HCT116 (cell line): ENCODE data around the gene GAMT. TPM values are rescaled to one million over a fixed set of nuclear protein-coding genes. Genes with fewer than 3 reads are reported as not detected.

Experiments used
- ATAC-seq: fragments of 200-7000 bp; cut with Tn5 transposase; 2 replicates; pipeline ENCODE4 v1.9.1; 2020; ENCODE audit warnings: mild to moderate bottlenecking, moderate library complexity
- BruUV-seq: library from RNA; stranded (reverse); fragments of 400-500 nt; replicated peaks from 2 replicates; lab custom pipeline; 2021; lab: Mats Ljungman, UMichigan
- CTCF ChIA-PET: fragments of 300-600 bp; sonication (Branson Sonifier 250); formaldehyde crosslinking; loops from one replicate; lab custom pipeline; 2021; ENCODE audit warnings: antibody characterized with exemption; lab: Charles Lee
- POLR2A ChIA-PET: fragments of 300-600, 350-600 bp; sonication (Branson Sonifier 250); formaldehyde crosslinking; loops from one replicate; lab custom pipeline; 2021; ENCODE audit warnings: antibody characterized with exemption; lab: Charles Lee
- RAD21 ChIA-PET, 2 experiments: fragments of 300-600 bp; sonication (Branson Sonifier 250); formaldehyde crosslinking; loops; one replicate each; lab custom pipeline; 2023; ENCODE audit warnings: low total read pairs in 2 of 2; ENCODE audit not compliant: uncharacterized antibody in 2 of 2, unreplicated experiment in 2 of 2, low non-redundant PET in 1 of 2; lab: Charles Lee
- DNase-seq: peaks from one replicate; pipeline ENCODE4 v3.0.0-alpha.2; 2010; ENCODE audit warnings: low read depth, low spot score
- H2AFZ ChIP-seq: fragments of 200-600 bp; shearing (Covaris generic), sonication (generic); 2 replicates; pipeline ENCODE4 v1.6.1; 2017; ENCODE audit warnings: low read depth, mixed run types, mixed read lengths, antibody characterized with exemption, low read length; ENCODE audit not compliant: poor library complexity, severe bottlenecking
- H3K27ac ChIP-seq: 2 replicates; pipeline ENCODE4 v1.5.1; 2012; ENCODE audit warnings: low read depth, low read length
- H3K27me3 ChIP-seq: fragments of 200-600 bp; sonication (generic); 2 replicates; pipeline ENCODE4 v1.6.1; 2016; ENCODE audit warnings: mixed run types, low read length, mixed read lengths; ENCODE audit not compliant: insufficient read depth
- H3K36me3 ChIP-seq, 2 experiments: fragments of 200-500 bp in 1 of 2; fragments of 200-600 bp in 1 of 2; sonication (Bioruptor generic) in 1 of 2; sonication (generic) in 1 of 2; 2 replicates each; pipeline versions ENCODE4 v1.5.1 to v1.6.1; 2014 to 2016; ENCODE audit warnings: low read length in 2 of 2, inconsistent platforms in 1 of 2, mixed read lengths in 1 of 2, mixed run types in 1 of 2; ENCODE audit not compliant: insufficient read depth in 2 of 2, control insufficient read depth in 1 of 2
- H3K4me1 ChIP-seq, 2 experiments: fragments of 200-600 bp in 1 of 2; sonication (generic) in 1 of 2; 2 replicates each; pipeline versions ENCODE4 v1.5.1 to v1.6.1; 2012 to 2017; ENCODE audit warnings: low read length in 2 of 2, inconsistent platforms in 1 of 2, mild to moderate bottlenecking in 1 of 2, mixed read lengths in 1 of 2, mixed run types in 1 of 2, moderate library complexity in 1 of 2; ENCODE audit not compliant: insufficient read depth in 2 of 2, control insufficient read depth in 1 of 2
- H3K4me2 ChIP-seq: fragments of 200-600 bp; sonication (generic); 2 replicates; pipeline ENCODE4 v1.6.1; 2017; ENCODE audit warnings: mixed run types, low read length, mixed read lengths
- H3K4me3 ChIP-seq, 2 experiments: fragments of 200-600 bp in 1 of 2; sonication (generic) in 1 of 2; replicated peaks in 1 of 2; 2 replicates each; pipeline ENCODE4 v1.5.1; 2011 to 2016; ENCODE audit warnings: low read length in 2 of 2, control low read depth in 1 of 2, low read depth in 1 of 2, mild to moderate bottlenecking in 1 of 2, mixed read lengths in 1 of 2, mixed run types in 1 of 2
- H3K79me2 ChIP-seq: fragments of 200-600 bp; sonication (generic); 2 replicates; pipeline ENCODE4 v1.6.1; 2017; ENCODE audit warnings: mild to moderate bottlenecking, mixed run types, low read length, moderate library complexity, mixed read lengths; ENCODE audit not compliant: insufficient read depth
- H3K9ac ChIP-seq: fragments of 200-600 bp; sonication (generic); 2 replicates; pipeline ENCODE4 v1.6.1; 2016; ENCODE audit warnings: low read length, mixed read lengths
- H3K9me2 ChIP-seq: fragments of 200-600 bp; sonication (generic), shearing (Covaris generic); 2 replicates; pipeline ENCODE4 v1.6.1; 2017; ENCODE audit warnings: mixed run types, mild to moderate bottlenecking, moderate library complexity; ENCODE audit not compliant: insufficient read depth
- H3K9me3 ChIP-seq, 2 experiments: fragments of 200-500 bp in 1 of 2; fragments of 200-600 bp in 1 of 2; sonication (Bioruptor generic) in 1 of 2; sonication (generic) in 1 of 2; 2 replicates each; pipeline ENCODE4 v1.6.1; 2014 to 2017; ENCODE audit warnings: low read length in 2 of 2, mixed read lengths in 2 of 2, inconsistent platforms in 1 of 2, low read depth in 1 of 2, mild to moderate bottlenecking in 1 of 2, mixed run types in 1 of 2, moderate library complexity in 1 of 2; ENCODE audit not compliant: control insufficient read depth in 1 of 2, insufficient read depth in 1 of 2
- H4K20me1 ChIP-seq: fragments of 200-600 bp; sonication (generic), shearing (Covaris generic); 2 replicates; pipeline ENCODE4 v1.6.1; 2017; ENCODE audit warnings: mixed run types, mild to moderate bottlenecking, moderate library complexity; ENCODE audit not compliant: insufficient read depth
- CBX3 ChIP-seq: IDR thresholded peaks from 2 replicates; pipeline ENCODE4 v1.6.1; 2012; ENCODE audit warnings: low read depth
- ELF1 ChIP-seq: IDR thresholded peaks from 2 replicates; pipeline ENCODE4 v1.6.1; 2012; ENCODE audit warnings: low read depth, borderline replicate concordance
- POLR2A ChIP-seq: IDR thresholded peaks from 2 replicates; pipeline ENCODE4 v1.7.0; 2011; ENCODE audit warnings: borderline replicate concordance; ENCODE audit not compliant: insufficient read depth, insufficient read length; ENCODE audit errors: extremely low read depth
- POLR2AphosphoS5 ChIP-seq: IDR thresholded peaks from 2 replicates; pipeline ENCODE4 v1.6.1; 2011; ENCODE audit warnings: mild to moderate bottlenecking, low read depth, low read length, moderate library complexity
- SRF ChIP-seq: IDR thresholded peaks from 2 replicates; pipeline ENCODE4 v1.6.1; 2012; ENCODE audit warnings: low read depth
- YY1 ChIP-seq: IDR thresholded peaks from 2 replicates; pipeline ENCODE4 v1.6.1; 2011; ENCODE audit warnings: low read length, low read depth, moderate library complexity, mild to moderate bottlenecking; ENCODE audit not compliant: insufficient replicate concordance; ENCODE audit errors: extremely low read depth
- intact Hi-C: fragments of 100-400 bp; cut with micrococcal nuclease; formaldehyde crosslinking; loops from 2 replicates; pipeline ENCODE4 v1.10.0; 2022
- total RNA-seq: library from RNA; stranded (reverse); gene quantifications from one replicate; pipeline ENCODE4 v1.2.1, GENCODE V29; 2021; ENCODE audit not compliant: unreplicated experiment

Gene GAMT
- total RNA-seq, 1 experiment from 2014 or later: 102 TPM

- no TSS peak for BruUV-seq
- H4K20me1 ChIP-seq: no peaks in the 10 kb centered on the region
- H3K9ac ChIP-seq: no peak overlapping the region
- H3K79me2 ChIP-seq: peaks cover 27% of the 10 kb centered on the region
- H3K27me3 ChIP-seq: no peaks in the 10 kb centered on the region
- no peaks in the 10 kb centered on the region for H3K9me2 ChIP-seq
- no peak overlapping the region for H3K4me3 ChIP-seq
- TF ChIP-seq YY1 (no peak), SRF (no peak), POLR2A (no peak), CBX3 (no peak), POLR2AphosphoS5 (no peak)
- no peak overlapping the region for H2AFZ ChIP-seq
- H3K4me2 ChIP-seq: no peak overlapping the region
- ChIA-PET RAD21 (no interaction called here), CTCF (interaction anchor here (1.0 kb wide), 1 partner anchor 91 kb away, joined by 3 read pairs; no protein-coding TSS in a partner anchor), POLR2A (no interaction called here)
- DNase-seq: no peak
- no peak overlapping the region for H3K27ac ChIP-seq
- peaks cover 28 to 43% of the 10 kb centered on the region in 2 experiments; a peak in 3 of 4 replicates for H3K36me3 ChIP-seq
- no peaks in the 10 kb centered on the region for H3K9me3 ChIP-seq
- intact Hi-C loops: no loop called here
- H3K4me1 ChIP-seq: peaks cover 10 to 18% of the 10 kb centered on the region in 2 experiments
- no peak for ATAC-seq
Observed at GRCh38 chr19:1357531-1358109, 43.7 kb downstream of the GAMT start.

GRCh38 chr19:1356508-1356865 lies 44.9 kb downstream of the GAMT start:
- Histone ChIP-seq H3K79me2 (peaks cover 22% of the 10 kb centered on the region), H2AFZ (no peak overlapping the region), H3K9me3 (no peaks in the 10 kb centered on the region), H3K9me2 (no peaks in the 10 kb centered on the region), H3K4me1 (peaks cover 10 to 18% of the 10 kb centered on the region in 2 experiments), H3K9ac (no peak overlapping the region), H3K27me3 (no peaks in the 10 kb centered on the region), H3K4me2 (no peak overlapping the region), H3K36me3 (peaks cover 28 to 36% of the 10 kb centered on the region in 2 experiments; a peak in 3 of 4 replicates), H3K27ac (no peak overlapping the region), H3K4me3 (no peak overlapping the region), H4K20me1 (no peaks in the 10 kb centered on the region)
- CTCF ChIA-PET: no interaction called here
- POLR2A ChIA-PET: no interaction called here
- TSS peak; percentile 39 for BruUV-seq
- intact Hi-C loops: no loop called here
- TF ChIP-seq ELF1: no peak
- RAD21 ChIA-PET: no interaction called here
- DNase-seq: no peak
- no peak for ATAC-seq
